ENCODE data around the gene SPATA19. TPM values are rescaled to one million over a fixed set of nuclear protein-coding genes. Genes with fewer than 3 reads are reported as not detected.

Gene SPATA19
- polyA plus RNA-seq, 1 donor, result not detected

Other genes with a start within 250 kb of the SPATA19 start
- gene IGSF9B, start 111.5 kb upstream of the SPATA19 start, polyA plus RNA-seq (ENCODE audit: insufficient read length), result 15.4 TPM
- 121 TPM for gene JAM3, start 223.6 kb upstream of the SPATA19 start, polyA plus RNA-seq (ENCODE audit: insufficient read length)

Data from hindlimb muscle (tissue), 1 donor.